Esophagus squamous epithelium (tissue), 5 donors: ENCODE measurements around the gene IRGM. TPM values are rescaled to one million over a fixed set of nuclear protein-coding genes. Genes with fewer than 3 reads are reported as not detected.

Experiments used
- DNase-seq: peaks from one replicate; lab custom pipeline; 2025; lab: John Stamatoyannopoulos, UW
- H3K27ac ChIP-seq, 4 donors: fragments of 200-600 bp; sonication (generic); one replicate each; pipeline ENCODE4 v1.5.1; 2016 to 2019; ENCODE audit warnings: mild to moderate bottlenecking in 1 of 4
- H3K27me3 ChIP-seq, 4 donors: fragments of 200-600 bp; sonication (generic); 1 replicate in 3 of 4; 2 replicates in 1 of 4; pipeline versions ENCODE4 v1.5.1 to v1.6.0; 2017 to 2021; ENCODE audit warnings: antibody characterized with exemption in 1 of 4
- H3K36me3 ChIP-seq, 3 donors: fragments of 200-600 bp; sonication (generic); one replicate each; pipeline ENCODE4 v1.5.1; 2016 to 2019
- H3K4me1 ChIP-seq, 3 donors: fragments of 200-600 bp; sonication (generic); one replicate each; pipeline ENCODE4 v1.5.1; 2017 to 2019
- H3K4me3 ChIP-seq, 4 donors: fragments of 200-600 bp; sonication (generic); 1 replicate in 3 of 4; 2 replicates in 1 of 4; pipeline ENCODE4 v1.5.1; 2016 to 2019; ENCODE audit warnings: mild to moderate bottlenecking in 2 of 4, moderate library complexity in 1 of 4
- H3K9me3 ChIP-seq, 3 donors: fragments of 200-600 bp; sonication (generic); one replicate each; pipeline ENCODE4 v1.5.1; 2016 to 2019
- POLR2A ChIP-seq, 4 donors: fragments of 450-650 bp; IDR thresholded peaks; one replicate each; pipeline ENCODE4 v1.6.1; 2017; ENCODE audit warnings: antibody characterized with exemption in 4 of 4, mild to moderate bottlenecking in 4 of 4, moderate library complexity in 3 of 4
- WGBS, 2 donors: methylation state at CpG; one replicate each; pipeline ENCODE4 v1.1.5; 2018; 5-methylcytosine and 5-hydroxymethylcytosine counted together
- intact Hi-C: fragments of 100-400 bp; cut with DNase I; formaldehyde crosslinking; loops from one replicate; pipeline ENCODE4 v1.15.0; 2022
- total RNA-seq, 4 donors: library from RNA; depleted of rRNA; stranded (reverse); fragments of >200 nt; gene quantifications; one replicate each; pipeline ENCODE4 v1.1.0, GENCODE V29; 2016
- TF ChIP-seq, protein P1 (sequence below), 6 experiments: fragments of 450-650 bp in 4 of 6; fragments of 200-600 bp in 2 of 6; sonication (generic) in 2 of 6; IDR thresholded peaks; one replicate each; pipeline ENCODE4 v1.5.1; 2016 to 2019; ENCODE audit warnings: antibody characterized with exemption in 6 of 6, mild to moderate bottlenecking in 4 of 6, moderate library complexity in 4 of 6
- donor health status: DM: yes; HTN: yes; CAD: no.

The IRGM gene
- total RNA-seq, 4 donors from 2014 or later: 0.95 TPM; not detected in 3

DNA sequence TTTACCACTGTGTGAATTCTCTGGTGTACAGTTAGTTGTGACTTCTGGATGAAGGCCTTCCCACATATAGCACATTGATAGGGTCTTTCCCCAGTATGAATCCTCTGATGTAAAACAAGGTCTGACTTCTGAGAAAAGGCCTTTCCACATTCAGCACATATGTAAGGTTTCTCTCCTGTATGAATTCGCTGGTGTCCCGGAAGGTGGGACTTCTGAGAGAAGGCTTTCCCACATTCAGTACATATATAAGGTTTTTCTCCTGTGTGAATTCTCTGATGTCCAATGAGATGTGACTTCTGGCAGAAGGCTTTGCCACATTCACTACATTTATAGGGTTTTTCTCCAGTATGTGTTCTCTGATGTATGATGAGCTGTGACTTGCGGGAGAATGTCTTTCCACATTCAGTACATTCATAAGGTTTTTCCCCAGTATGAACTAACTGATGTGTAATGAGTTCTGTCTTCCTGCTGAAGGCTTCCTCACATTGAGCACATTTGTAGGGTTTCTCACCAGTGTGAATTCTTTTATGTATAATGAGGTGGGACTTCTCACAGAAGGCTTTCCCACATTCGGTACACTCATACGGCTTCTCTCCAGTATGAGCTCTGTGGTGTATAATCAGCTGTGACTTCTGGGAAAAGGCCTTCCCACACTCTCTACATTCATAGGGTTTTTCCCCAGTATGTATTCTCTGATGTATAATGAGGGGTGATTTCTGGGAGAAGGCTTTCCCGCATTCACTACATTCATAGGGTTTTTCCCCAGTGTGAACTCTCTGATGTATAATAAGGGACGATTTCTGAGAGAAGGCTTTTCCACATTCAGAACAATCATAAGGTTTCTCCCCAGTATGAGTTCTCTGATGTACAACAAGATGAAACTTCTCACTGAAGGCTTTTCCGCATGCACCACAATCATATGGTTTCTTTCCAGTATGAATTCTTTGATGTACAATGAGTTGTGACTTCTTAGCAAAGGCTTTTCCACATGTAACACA, 49.4 kb downstream of the IRGM start:
- peaks cover 5 to 54% (median 12%) of the 10 kb centered on the region in 3 donors for H3K36me3 ChIP-seq
- WGBS, 2 donors: 84 to 92% methylated on average over 8 of the region's 8 CpGs
- H3K27me3 ChIP-seq: no peaks in the 10 kb centered on the region
- no peaks in the 10 kb centered on the region for H3K4me1 ChIP-seq
- no peak overlapping the region for H3K4me3 ChIP-seq
- no peak overlapping the region for H3K27ac ChIP-seq
- H3K9me3 ChIP-seq: peaks cover 21 to 99% (median 94%) of the 10 kb centered on the region in 3 donors
- TF ChIP-seq, protein P1, sequence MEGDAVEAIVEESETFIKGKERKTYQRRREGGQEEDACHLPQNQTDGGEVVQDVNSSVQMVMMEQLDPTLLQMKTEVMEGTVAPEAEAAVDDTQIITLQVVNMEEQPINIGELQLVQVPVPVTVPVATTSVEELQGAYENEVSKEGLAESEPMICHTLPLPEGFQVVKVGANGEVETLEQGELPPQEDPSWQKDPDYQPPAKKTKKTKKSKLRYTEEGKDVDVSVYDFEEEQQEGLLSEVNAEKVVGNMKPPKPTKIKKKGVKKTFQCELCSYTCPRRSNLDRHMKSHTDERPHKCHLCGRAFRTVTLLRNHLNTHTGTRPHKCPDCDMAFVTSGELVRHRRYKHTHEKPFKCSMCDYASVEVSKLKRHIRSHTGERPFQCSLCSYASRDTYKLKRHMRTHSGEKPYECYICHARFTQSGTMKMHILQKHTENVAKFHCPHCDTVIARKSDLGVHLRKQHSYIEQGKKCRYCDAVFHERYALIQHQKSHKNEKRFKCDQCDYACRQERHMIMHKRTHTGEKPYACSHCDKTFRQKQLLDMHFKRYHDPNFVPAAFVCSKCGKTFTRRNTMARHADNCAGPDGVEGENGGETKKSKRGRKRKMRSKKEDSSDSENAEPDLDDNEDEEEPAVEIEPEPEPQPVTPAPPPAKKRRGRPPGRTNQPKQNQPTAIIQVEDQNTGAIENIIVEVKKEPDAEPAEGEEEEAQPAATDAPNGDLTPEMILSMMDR (IDR thresholded peaks at IDR 0.05): no peak
- TF ChIP-seq POLR2A (IDR thresholded peaks at IDR 0.05): no peak
- intact Hi-C loops: no loop called here
- DNase-seq: no peak

Other genes starting within 250 kb of the IRGM start
- 1 to 10 TPM; 2.5 to 8.8 (median 5.6) TPM for gene SYNPO, start 205.9 kb upstream of the IRGM start, total RNA-seq
- gene MYOZ3, start 185.3 kb upstream of the IRGM start, total RNA-seq: under 1 TPM in 1 of 4 donors, not detected in 3; under 0.01 TPM
- 10 to 100 TPM; 22.8 to 38.4 (median 28.8) TPM for gene RBM22, start 145.5 kb upstream of the IRGM start, total RNA-seq
- 10 to 100 TPM; 31.8 to 50.2 (median 36.8) TPM for gene DCTN4, start 87.5 kb upstream of the IRGM start, total RNA-seq
- gene SMIM3, start 67.8 kb upstream of the IRGM start, total RNA-seq: 10 to 100 TPM in 3 of 4 donors, 1 to 10 TPM in 1; 6.8 to 38.5 (median 17.6) TPM
- 1 to 10 TPM; 1.7 to 7.4 (median 4.9) TPM for gene ZNF300, start 58.5 kb downstream of the IRGM start, total RNA-seq
- gene GPX3, start 174.1 kb downstream of the IRGM start, total RNA-seq: 1,000 to 10,000 TPM in 1 of 4 donors, 100 to 1,000 TPM in 3; 166 to 1,028 (median 489) TPM
- gene TNIP1, start 234.5 kb downstream of the IRGM start, total RNA-seq: 100 to 1,000 TPM in 1 of 4 donors, 10 to 100 TPM in 3; 55.5 to 109 (median 95.4) TPM